Mucosa of descending colon (tissue), 3 donors: ENCODE data around the gene TMOD1. TPM values are rescaled to one million over a fixed set of nuclear protein-coding genes. Genes with fewer than 3 reads are reported as not detected.

Source experiments
- ATAC-seq: fragments of 200-7000 bp; cut with Tn5 transposase; one replicate; pipeline ENCODE4 v1.9.1; 2020; ENCODE audit warnings: mild to moderate bottlenecking, moderate library complexity
- DNase-seq, 3 donors: peaks; one replicate each; pipeline ENCODE4 v3.0.0-alpha.2; 2020
- H3K36me3 ChIP-seq: fragments of 200-600 bp; one replicate; pipeline ENCODE4 v1.8.0; 2021; ENCODE audit warnings: low read depth, mild to moderate bottlenecking
- H3K4me1 ChIP-seq: fragments of 200-600 bp; one replicate; pipeline ENCODE4 v1.8.0; 2021; ENCODE audit warnings: low read depth, mild to moderate bottlenecking
- H3K4me3 ChIP-seq: fragments of 200-600 bp; one replicate; pipeline ENCODE4 v1.8.0; 2021; ENCODE audit warnings: mild to moderate bottlenecking
- H3K9me3 ChIP-seq: fragments of 200-600 bp; one replicate; pipeline ENCODE4 v1.8.0; 2021; ENCODE audit warnings: mild to moderate bottlenecking
- intact Hi-C, 2 donors: fragments of 100-400 bp; cut with DNase I in 1 of 2; cut with micrococcal nuclease in 1 of 2; formaldehyde crosslinking; loops; one replicate each; pipeline versions ENCODE4 v1.11.0 to v1.11.1; 2022; cut with DNase I, micrococcal nuclease
- total RNA-seq, 3 donors: library from RNA; stranded (reverse); fragmentation: NEBNext Ultra II Directional in 2 of 3; extraction: Animal tissue kit (Norgen Biotek cat#: 25700) in 2 of 3; gene quantifications; one replicate each; pipeline versions ENCODE4 v1.2.1 to v1.2.4, GENCODE V29; 2021 to 2023
- TF ChIP-seq, protein P1 (sequence below): fragments of 200-600 bp; IDR thresholded peaks from one replicate; pipeline ENCODE4 v1.8.0; 2022; ENCODE audit warnings: antibody characterized with exemption, mild to moderate bottlenecking
- donor health status: DM: no; HTN: no; CAD: no; lungs with moderate emphysema.
- donor health status: DM: no; HTN: no; CAD: no.
- donor health status: DM: no; HTN: yes; CAD: no.

TMOD1 gene
- total RNA-seq, 3 donors from 2014 or later, result 2.6 to 36.0 (median 3.9) TPM

DNA sequence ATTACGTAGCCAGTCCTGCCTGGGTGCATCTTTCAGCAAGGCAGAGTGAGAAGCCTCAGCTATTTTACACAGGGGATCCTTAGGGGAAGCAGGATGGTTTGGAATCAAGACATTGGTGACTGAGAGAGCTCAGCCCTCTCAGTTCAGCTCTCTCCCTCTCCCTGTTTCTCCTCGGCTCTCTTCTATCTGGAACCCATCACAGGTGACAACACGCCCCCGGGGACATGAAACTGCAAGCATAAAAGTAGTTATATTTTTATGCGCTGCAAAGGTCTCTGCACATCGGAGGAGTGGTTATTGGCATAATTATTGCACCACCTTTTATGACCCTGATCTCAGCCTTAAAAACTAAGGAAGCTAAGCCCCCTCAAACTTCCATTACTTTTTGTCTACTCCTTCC is 14.2 kb downstream of the TMOD1 start:
- no peak for DNase-seq
- no peaks in the 10 kb centered on the region for H3K36me3 ChIP-seq
- no peak for ATAC-seq
- no peaks in the 10 kb centered on the region for H3K4me1 ChIP-seq
- no peak overlapping the region for H3K4me3 ChIP-seq
- TF ChIP-seq, protein P1, sequence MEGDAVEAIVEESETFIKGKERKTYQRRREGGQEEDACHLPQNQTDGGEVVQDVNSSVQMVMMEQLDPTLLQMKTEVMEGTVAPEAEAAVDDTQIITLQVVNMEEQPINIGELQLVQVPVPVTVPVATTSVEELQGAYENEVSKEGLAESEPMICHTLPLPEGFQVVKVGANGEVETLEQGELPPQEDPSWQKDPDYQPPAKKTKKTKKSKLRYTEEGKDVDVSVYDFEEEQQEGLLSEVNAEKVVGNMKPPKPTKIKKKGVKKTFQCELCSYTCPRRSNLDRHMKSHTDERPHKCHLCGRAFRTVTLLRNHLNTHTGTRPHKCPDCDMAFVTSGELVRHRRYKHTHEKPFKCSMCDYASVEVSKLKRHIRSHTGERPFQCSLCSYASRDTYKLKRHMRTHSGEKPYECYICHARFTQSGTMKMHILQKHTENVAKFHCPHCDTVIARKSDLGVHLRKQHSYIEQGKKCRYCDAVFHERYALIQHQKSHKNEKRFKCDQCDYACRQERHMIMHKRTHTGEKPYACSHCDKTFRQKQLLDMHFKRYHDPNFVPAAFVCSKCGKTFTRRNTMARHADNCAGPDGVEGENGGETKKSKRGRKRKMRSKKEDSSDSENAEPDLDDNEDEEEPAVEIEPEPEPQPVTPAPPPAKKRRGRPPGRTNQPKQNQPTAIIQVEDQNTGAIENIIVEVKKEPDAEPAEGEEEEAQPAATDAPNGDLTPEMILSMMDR, result no peak
- H3K9me3 ChIP-seq, result no peaks in the 10 kb centered on the region
- intact Hi-C loops, result no loop called here

DNA sequence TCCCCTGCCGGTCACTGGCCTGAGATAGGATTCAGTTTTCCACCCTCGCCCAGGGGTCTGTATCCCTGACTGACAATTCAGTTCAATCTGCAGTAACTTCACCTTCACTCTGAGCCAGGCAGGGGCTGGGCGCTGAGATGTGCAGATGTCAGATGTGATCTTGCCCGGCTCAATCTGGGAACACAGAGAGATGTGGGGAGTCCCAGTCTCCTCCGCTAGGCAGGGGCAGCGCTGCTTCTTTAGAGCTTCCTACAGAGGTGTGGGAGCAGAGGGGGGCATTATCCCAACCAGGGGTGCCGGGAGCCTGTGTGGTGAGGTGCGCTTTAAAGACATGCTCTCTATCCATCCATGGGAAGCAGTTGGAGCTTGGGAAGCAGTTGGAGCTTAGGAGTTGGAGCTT is 14.6 kb downstream of the TMOD1 start:
- no peak for DNase-seq
- no peak overlapping the region for H3K4me3 ChIP-seq
- no peaks in the 10 kb centered on the region for H3K4me1 ChIP-seq
- H3K36me3 ChIP-seq, result no peaks in the 10 kb centered on the region
- H3K9me3 ChIP-seq, result no peaks in the 10 kb centered on the region
- TF ChIP-seq, protein P1, result no peak
- intact Hi-C loops, result no loop called here
- no peak for ATAC-seq

DNA sequence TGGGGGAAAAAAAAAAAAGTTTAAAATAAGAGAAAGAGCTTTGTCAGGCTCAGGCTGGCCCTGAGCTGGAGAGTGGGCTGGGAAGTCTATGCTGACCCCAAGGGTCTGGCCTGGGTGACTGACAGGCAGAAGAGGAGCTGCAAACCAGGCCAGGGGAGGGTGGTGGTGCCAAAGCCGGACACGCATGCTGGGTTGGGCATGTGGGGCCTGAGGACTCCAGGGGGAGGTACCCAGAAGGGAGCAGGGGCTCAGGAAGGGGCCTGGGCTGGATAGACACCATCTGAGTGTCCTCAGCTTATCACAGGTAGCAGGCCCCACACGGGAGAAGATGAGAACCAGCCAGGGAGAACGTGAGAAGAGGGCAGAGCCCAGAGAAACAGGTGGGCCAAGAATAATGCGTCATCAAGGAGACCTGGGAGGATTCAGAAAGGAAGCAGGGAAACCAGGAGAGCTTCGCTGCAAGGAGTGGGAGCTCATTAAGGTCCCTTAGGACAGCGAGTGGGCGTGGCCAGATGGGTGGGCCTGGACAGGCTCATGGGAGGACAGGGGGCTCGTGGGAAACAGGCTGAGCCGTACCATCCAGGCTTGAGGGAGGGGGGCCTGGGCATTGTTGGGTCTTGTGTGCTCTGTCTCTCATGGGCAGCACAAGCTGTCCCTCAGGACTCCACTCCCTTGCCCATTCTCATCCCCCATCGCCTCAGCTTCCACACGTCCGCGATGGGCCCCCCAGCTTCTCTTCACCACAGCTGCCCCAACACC is 16.0 kb downstream of the TMOD1 start:
- H3K4me3 ChIP-seq, result no peak overlapping the region
- no peaks in the 10 kb centered on the region for H3K9me3 ChIP-seq
- no peaks in the 10 kb centered on the region for H3K36me3 ChIP-seq
- H3K4me1 ChIP-seq, result no peaks in the 10 kb centered on the region
- intact Hi-C loops, result no loop called here
- ATAC-seq, result no peak
- DNase-seq, result no peak
- TF ChIP-seq, protein P1, result no peak

DNA sequence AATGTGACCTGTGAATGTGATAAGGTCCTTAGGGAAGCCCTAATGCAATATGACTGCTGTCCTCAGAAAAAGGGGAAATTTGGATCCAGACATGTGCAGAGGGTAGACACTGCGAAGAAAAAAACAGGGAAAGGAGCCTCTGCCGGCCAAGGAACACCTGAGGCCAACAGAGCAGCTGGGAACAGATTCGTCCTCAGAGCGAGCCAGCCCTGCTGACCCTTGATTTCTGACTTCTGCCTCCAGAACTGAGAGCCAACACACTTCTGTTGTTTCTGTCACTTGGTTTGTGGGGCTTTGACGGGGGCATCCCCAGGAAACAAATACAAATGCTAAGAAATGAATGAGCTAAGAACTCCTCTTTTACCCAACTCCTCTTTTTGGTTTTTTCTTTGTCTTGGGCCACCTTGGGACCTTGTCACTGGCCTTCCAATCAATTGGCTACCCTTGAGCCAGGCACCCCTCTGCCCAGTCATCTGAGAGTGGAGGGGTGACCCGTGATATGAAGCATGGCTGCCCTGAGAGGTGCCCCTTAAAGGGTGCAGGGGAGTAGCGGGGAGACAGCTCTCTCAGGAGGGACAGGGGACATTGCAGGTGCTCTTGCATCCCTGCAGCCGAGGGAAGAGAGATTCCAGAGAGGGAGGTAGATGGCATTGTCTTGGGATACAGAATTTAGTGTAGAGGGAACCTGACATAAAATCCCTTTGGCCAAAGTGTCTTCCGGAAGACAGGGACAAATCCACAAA is 16.9 kb downstream of the TMOD1 start:
- ATAC-seq (no peak), DNase-seq (no peak)
- TF ChIP-seq, protein P1, result no peak
- Histone ChIP-seq H3K4me1 (no peaks in the 10 kb centered on the region), H3K36me3 (no peaks in the 10 kb centered on the region), H3K4me3 (no peak overlapping the region), H3K9me3 (no peaks in the 10 kb centered on the region)
- intact Hi-C loops, result no loop called here

DNA sequence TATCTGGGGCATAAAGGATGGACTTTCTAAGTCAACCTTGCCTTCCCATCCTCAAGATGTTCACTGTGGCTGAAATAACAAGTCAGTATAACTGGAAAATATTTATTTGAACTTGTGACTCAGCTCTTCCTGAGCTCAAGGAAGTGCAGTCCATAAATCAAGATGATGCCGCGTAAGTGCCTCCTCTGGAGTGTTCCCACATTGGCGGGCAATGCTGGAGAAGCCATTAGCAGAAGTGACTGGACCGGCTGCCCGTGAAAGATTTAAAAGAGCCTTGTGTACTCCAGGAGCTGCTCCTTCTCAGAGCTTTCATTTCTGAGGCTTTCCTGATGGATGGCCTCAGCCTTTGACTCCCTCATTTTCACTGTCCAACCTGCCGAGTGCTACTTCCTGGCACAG is 17.4 kb downstream of the TMOD1 start:
- H3K36me3 ChIP-seq, result no peaks in the 10 kb centered on the region
- no peaks in the 10 kb centered on the region for H3K9me3 ChIP-seq
- TF ChIP-seq, protein P1, result no peak
- peak; percentile 89 for ATAC-seq
- H3K4me3 ChIP-seq, result no peak overlapping the region
- no peaks in the 10 kb centered on the region for H3K4me1 ChIP-seq
- intact Hi-C loops, result no loop called here
- DNase-seq, result peak in 2 of 3 donors; percentile 43 to 55
